A549 (cell line): Measurements from ENCODE around the gene ZC3H4.
A peak's percentile ranks its signal among the peaks of the same experiment; 100 is the strongest.

ENCODE experiments used
- CTCF ChIP-seq: fragments of >200 bp; sonication (Bioruptor Twin); formaldehyde crosslinking; IDR thresholded peaks from 3 replicates; pipeline ENCODE4 v1.5.1; 2016
- FOSB ChIP-seq: fragments of 250-450 bp; sonication (Bioruptor Pico); IDR thresholded peaks from 2 replicates; pipeline ENCODE4 v1.5.0; 2020; ENCODE audit warnings: mild to moderate bottlenecking, moderate library complexity
- JUN ChIP-seq, 2 experiments: fragments of >200 bp; sonication (Bioruptor Twin); formaldehyde crosslinking; IDR thresholded peaks; 2 replicates in 1 of 2; 3 replicates in 1 of 2; pipeline ENCODE4 v1.6.1; 2016 to 2017
- JUNB ChIP-seq: fragments of >200 bp; sonication (Bioruptor Twin); formaldehyde crosslinking; IDR thresholded peaks from 2 replicates; pipeline ENCODE4 v1.6.1; 2016
- MYC ChIP-seq: IDR thresholded peaks from 2 replicates; pipeline ENCODE4 v1.6.1; 2012; ENCODE audit warnings: mild to moderate bottlenecking, inconsistent platforms, low read length, improper control_type of control experiment, borderline replicate concordance
- NR3C1 ChIP-seq: fragments of >200 bp; sonication (Bioruptor Twin); formaldehyde crosslinking; IDR thresholded peaks from 3 replicates; pipeline ENCODE4 v1.6.1; 2017
- PHF8 ChIP-seq: fragments of 200-600 bp; sonication (generic); IDR thresholded peaks from 2 replicates; pipeline ENCODE4 v1.6.1; 2016; ENCODE audit warnings: low read depth, mild to moderate bottlenecking, antibody characterized with exemption, moderate library complexity, borderline replicate concordance
- POLR2A ChIP-seq: IDR thresholded peaks from 2 replicates; pipeline ENCODE4 v1.6.1; 2012; ENCODE audit warnings: mild to moderate bottlenecking, low read length
- RAD21 ChIP-seq, 2 experiments: fragments of >200 bp in 1 of 2; sonication (Bioruptor Twin) in 1 of 2; formaldehyde crosslinking in 1 of 2; IDR thresholded peaks in 1 of 2; conservative IDR thresholded peaks in 1 of 2; 2 replicates in 1 of 2; 3 replicates in 1 of 2; pipeline ENCODE4 v1.6.1; 2012 to 2018; ENCODE audit warnings: inconsistent platforms in 1 of 2
- REST ChIP-seq: fragments of 200-600 bp; sonication (generic); IDR thresholded peaks from 2 replicates; pipeline ENCODE4 v1.6.1; 2016; ENCODE audit warnings: antibody characterized with exemption, mild to moderate bottlenecking, moderate library complexity
- SMC3 ChIP-seq: fragments of >200 bp; sonication (Bioruptor Twin); formaldehyde crosslinking; IDR thresholded peaks from 3 replicates; pipeline ENCODE4 v1.6.1; 2018; ENCODE audit warnings: inconsistent platforms
- USF2 ChIP-seq: fragments of 450-650 bp; IDR thresholded peaks from 2 replicates; pipeline ENCODE4 v1.6.1; 2014; ENCODE audit warnings: antibody characterized with exemption
- ZFP36 ChIP-seq: fragments of 450-650 bp; IDR thresholded peaks from 2 replicates; pipeline ENCODE4 v1.6.1; 2014; ENCODE audit warnings: borderline replicate concordance; ENCODE audit not compliant: partially characterized antibody
- ZNF302 ChIP-seq: fragments of 250-450 bp; sonication (Bioruptor Pico); IDR thresholded peaks from 2 replicates; pipeline ENCODE4 v1.9.0; 2021; ENCODE audit warnings: inconsistent platforms, mild to moderate bottlenecking, moderate library complexity

- TF ChIP-seq MYC, result no peak
- TF ChIP-seq JUN (IDR thresholded peaks at IDR 0.05), result no peak
- TF ChIP-seq CTCF, result peak; percentile 91
- TF ChIP-seq FOSB (CRISPR knock-in tag), result no peak
- TF ChIP-seq SMC3, result peak; percentile 79
- peak; percentile 67 to 70 for TF ChIP-seq RAD21 (conservative IDR thresholded peaks at IDR 0.05 in 1 of 2, IDR thresholded peaks at IDR 0.05 in 1 of 2)
- TF ChIP-seq JUNB, result no peak
- no peak for TF ChIP-seq REST
- no peak for TF ChIP-seq POLR2A
- TF ChIP-seq PHF8, result no peak
- no peak for TF ChIP-seq ZNF302 (CRISPR knock-in tag)
- no peak for TF ChIP-seq USF2
- TF ChIP-seq NR3C1, result no peak
- TF ChIP-seq ZFP36, result no peak
Measured at GRCh38 chr19:47032171-47032811, 81.3 kb downstream of the ZC3H4 start.
